ENCODE measurements around the gene RBKS.

GRCh38 chr2:27795868-27796277 lies 94.3 kb downstream of the RBKS start:
- TF ChIP-seq CTCF (conservative IDR thresholded peaks at IDR 0.05; ENCODE audit: low read depth, low read length) (no peak), EZH2 (IDR thresholded peaks at IDR 0.05; ENCODE audit: borderline replicate concordance, low read depth, low read length, poor library complexity, severe bottlenecking) (no peak)

Measured in A673 (cell line).